Umbilical cord (tissue), 2 donors: Measurements from ENCODE around the gene RNGTT. TPM values are rescaled to one million over a fixed set of nuclear protein-coding genes. Genes with fewer than 3 reads are reported as not detected.
A peak's percentile ranks its signal among the peaks of the same experiment; 100 is the strongest.
"Not testable (repeated sequence)": the region's sequence is repeated elsewhere in the genome, so short reads cannot be mapped to it uniquely, and the experiment has no call there.

ENCODE experiments used
- DNase-seq: peaks from one replicate; pipeline ENCODE4 v3.0.0-alpha.2; 2015; ENCODE audit warnings: low spot score
- total RNA-seq: library from RNA; depleted of rRNA; stranded (reverse); fragments of >200 nt; gene quantifications from one replicate; pipeline ENCODE4 v1.2.3, GENCODE V29; 2014; ENCODE audit warnings: low replicate concordance; ENCODE audit not compliant: insufficient read depth

The RNGTT gene
- total RNA-seq, 1 donor from 2014 or later, result 14.4 TPM

DNA sequence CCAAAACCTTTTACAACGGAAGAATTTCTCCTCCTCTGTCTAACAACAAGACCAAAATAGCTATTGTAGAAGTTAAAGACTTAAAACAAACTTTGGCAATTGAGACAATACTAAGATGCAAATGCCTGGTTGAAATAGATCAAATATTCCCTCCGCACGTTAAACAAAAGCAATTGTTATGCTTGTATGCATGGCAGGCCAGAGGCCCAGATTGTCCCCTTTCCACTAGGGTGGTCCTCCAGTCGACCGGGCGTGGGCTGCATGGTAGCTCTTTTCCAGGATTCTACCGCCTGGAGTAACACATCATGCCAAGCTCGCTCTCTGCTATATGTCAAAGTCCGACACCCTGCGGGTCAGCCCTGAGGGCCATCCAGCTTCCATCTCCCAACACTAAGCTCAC lies 234.7 kb downstream of the RNGTT start:
- no peak for DNase-seq

GRCh38 chr6:88726409-88726808 lies 237.0 kb downstream of the RNGTT start:
- DNase-seq, result not testable (repeated sequence)

DNA sequence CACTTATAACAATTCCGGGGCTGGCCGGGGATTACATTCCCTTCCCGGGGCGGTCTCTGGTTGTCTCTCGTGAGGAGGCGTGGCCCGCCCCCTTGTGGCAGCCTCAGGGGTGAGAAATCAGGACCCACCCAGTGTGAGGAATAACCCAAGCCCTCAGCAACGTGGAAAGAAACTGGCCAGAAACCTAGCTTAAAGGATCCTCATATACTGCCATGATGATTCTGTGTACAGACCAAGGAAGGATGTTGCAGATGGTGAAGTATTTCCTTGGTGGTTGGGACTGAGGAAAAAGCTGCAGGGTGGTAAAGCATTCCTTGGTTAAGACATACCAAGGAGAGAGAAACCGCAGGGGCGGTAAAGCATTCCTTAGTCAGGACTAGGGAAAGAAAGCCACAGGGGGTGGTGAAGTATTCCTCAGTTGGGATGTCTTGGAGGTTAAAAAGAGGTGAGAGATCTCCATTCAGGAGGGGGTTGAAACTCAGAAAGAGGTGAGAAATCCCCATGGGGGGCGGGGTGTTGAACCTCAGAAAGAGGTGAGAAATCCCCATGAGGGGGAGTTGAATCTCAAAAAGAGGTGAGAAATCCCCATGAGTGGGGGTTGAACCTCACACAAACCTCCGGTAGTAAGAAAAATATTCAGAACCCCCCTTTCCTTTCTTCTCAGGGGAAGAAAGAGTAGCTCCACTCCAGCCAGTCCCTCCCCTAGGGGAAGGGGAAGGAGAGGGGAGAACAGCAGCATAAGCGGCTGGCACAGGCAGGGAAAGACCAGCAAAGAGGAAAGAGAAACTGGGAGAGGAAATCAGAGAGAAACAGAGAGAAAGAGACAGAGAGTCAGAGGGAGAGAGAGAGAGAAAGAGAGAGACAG lies 238.1 kb downstream of the RNGTT start:
- DNase-seq, result peak; percentile 1

DNA sequence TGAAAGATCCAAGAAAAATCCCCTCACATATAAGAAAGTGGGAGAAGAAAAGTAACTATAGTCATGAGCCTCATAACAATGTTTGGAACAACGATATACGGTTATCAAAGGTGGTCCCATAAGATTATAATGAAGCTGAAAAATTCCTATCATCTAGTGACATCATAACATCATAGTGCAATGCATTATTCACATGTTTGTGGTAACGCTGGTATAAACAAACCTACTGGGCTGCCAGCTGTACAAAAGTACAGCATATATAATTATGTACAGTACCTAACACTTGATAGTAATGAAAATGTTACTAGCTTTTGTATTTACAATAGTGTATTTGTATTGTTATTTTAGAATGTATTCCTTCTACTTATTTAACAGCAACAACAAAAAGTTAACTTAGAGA lies 240.7 kb downstream of the RNGTT start:
- no peak for DNase-seq

DNA sequence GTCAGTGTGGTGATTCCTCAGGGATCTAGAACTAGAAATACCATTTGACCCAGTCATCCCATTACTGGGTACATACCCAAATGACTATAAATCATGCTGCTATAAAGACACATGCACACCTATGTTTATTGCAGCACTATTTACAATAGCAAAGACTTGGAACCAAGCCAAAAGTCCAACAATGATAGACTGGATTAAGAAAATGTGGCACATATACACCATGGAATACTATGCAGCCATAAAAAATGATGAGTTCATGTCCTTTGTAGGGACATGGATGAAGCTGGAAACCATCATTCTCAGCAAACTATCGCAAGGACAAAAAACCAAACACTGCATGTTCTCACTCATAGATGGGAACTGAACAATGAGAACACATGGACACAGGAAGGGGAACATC lies 247.0 kb downstream of the RNGTT start:
- not testable (repeated sequence) for DNase-seq

DNA sequence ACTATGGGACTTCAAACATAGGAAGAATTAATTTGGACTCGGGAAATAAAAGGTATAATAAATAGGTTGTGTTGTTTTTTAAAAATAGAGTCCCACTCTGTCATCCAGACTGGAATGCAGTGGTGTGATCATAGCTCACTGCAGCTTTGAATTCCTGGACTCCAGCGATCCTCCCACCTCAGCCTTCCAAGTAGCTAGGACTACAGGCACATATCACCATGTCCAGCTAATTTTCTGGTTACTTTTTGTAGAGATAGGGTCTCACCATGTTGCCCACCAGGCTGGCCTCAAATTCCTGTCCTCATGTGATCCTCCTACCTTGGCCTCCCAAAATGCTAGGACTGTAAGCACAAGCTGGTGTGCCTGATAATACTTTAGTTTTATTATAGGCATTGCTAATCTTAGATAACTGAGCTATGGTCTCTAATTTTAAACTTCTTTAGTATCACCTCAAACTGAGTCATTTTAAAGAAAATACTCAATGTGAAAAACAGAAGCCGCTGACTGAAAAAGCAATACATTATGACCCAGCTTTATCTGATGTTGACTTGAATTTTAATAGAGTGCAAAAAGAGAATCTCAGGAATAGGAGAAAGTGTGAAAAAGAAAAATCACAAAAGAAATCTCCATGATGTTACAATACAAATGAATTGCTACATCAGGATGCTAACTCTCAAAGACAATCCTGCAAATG lies 251.0 kb downstream of the RNGTT start:
- no peak for DNase-seq

- DNase-seq, result no peak
Measured at GRCh38 chr6:88709819-88710246, 253.6 kb downstream of the RNGTT start.

- DNase-seq, result no peak
Measured at GRCh38 chr6:88708197-88708744, 255.1 kb downstream of the RNGTT start.

GRCh38 chr6:88705601-88706000 lies 257.8 kb downstream of the RNGTT start:
- DNase-seq, result no peak

GRCh38 chr6:88704980-88705379 lies 258.4 kb downstream of the RNGTT start:
- peak; percentile 30 for DNase-seq

DNA sequence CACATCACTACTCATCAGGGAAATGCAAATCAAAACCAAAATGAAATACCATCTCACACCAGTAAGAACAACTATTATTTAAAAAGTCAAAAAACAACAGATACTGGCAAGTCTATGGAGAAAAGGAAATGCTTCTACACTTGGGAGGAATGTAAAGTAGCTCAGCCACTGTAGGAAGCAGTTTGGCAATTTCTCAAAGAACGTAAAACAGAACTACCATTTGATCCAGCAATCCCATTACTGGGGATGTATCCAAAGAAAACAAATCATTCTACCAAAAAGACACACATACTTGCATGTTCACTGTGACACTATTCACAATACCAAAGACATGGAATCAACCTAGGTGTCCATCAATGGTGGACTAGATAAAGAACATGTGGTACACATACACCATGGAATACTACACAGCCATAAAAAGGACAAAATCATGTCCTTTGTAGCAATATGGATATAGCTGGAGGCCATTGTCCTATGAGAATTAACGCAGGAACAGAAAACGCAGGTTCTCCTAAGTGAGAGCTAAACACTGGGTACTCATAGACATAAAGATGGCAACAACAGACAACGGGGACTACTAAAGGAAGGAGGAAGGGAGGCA lies 260.4 kb downstream of the RNGTT start:
- DNase-seq, result no peak

DNA sequence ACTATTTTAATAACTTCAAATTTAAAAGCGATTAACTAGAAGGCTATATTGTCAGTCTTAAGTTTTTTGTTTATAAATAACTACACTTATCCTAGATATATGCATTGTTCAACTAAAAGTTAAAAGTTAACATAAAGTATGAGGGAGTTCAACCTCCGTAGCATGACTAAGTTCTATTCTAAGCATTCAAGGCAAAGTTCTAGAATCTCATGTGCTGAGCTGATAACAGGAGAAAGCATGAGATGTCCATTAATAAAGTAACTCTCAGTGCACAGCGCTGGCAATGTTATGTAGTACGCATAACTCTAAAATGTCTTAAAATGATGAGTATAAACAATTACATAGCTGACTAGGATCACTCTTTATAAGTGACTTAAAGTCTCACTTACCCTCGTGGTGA lies 264.8 kb downstream of the RNGTT start:
- no peak for DNase-seq

GRCh38 chr6:88695937-88696336 lies 267.5 kb downstream of the RNGTT start:
- DNase-seq, result no peak

DNA sequence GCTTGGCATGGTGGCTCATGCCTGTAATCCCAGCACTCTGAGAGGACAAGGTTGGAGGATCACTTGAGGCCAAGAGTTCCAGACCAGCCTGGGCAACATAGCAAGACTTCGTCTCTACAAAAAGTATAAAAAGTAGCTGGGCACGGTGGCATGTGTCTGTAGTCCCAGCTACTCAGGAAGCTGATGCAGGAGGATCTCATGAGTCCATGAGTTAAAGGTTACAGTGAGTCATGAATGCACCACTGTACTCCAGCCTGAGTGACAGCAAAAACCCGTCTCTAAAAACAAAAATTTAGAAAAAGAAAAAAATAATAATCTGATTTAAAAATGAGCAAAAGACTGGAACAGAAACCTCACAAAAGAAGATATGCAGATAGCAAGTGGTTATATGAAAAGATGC lies 279.7 kb downstream of the RNGTT start:
- no peak for DNase-seq

- no peak for DNase-seq
Measured at GRCh38 chr6:88680654-88681053, 282.8 kb downstream of the RNGTT start.

DNA sequence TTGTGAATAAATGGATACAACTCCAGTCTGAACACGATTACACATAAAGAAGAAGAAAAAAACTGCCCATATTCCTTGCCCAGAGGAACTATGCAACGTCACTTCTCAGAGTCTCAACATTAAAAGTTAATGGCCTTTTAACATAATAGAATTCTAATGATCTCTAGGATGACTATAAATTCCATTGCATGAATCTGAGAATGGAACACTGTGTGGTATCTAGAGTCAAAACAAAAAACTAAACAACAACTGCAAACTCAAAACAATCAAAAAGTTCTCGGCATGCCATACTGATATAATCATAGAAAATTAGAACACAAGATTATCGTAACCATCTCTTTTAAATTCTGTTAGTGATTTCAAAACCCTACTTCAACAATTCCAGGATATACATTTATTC lies 283.6 kb downstream of the RNGTT start:
- no peak for DNase-seq

GRCh38 chr6:88677356-88677755 lies 286.1 kb downstream of the RNGTT start:
- DNase-seq, result no peak

DNA sequence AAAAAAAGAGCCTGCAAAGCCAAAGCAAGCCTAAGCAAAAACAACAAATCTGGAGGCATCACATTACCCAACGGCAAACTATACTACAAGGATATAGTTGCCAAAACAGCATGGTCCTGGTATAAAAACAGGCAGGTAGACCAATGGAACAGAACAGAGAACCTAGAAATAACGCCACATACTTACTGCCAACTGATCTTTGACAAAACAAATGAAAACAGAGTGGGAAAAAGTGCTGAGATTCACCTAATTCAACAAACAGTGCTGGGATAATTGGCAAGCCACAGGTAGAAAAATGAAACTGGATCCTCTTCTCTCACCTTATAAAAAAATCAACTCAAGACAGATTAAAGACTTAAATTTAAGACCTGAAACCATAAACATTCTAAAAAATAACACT lies 291.8 kb downstream of the RNGTT start:
- no peak for DNase-seq

- DNase-seq, result no peak
Measured at GRCh38 chr6:88670369-88670768, 293.0 kb downstream of the RNGTT start.

GRCh38 chr6:88669475-88669874 lies 293.9 kb downstream of the RNGTT start:
- no peak for DNase-seq

DNA sequence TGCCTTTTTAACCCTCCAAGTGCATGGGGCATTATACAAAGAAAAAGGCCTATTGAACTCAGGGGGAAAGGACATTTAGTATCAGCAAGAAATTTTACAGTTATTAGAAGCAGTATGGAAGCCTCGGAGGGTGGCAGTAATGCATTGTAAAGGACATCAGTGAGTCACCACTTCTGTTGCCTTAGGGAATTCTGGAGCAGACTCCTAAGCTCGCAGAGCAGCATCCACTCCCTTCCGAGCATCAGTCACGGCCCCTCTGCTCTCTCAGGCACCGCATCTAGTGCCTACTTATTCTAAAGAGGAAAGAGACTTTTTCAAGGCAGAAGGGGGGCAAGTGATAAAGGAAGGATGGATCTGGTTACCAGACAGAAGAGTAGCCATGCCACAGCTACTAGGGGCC lies 296.5 kb downstream of the RNGTT start:
- DNase-seq, result no peak

GRCh38 chr6:88665131-88665530 lies 298.3 kb downstream of the RNGTT start:
- no peak for DNase-seq
